Endothelial cell of umbilical vein (primary cell): ENCODE measurements around the gene SEC22A. TPM values are rescaled to one million over a fixed set of nuclear protein-coding genes. Genes with fewer than 3 reads are reported as not detected.

Experiments used
- BruUV-seq: library from RNA; stranded (reverse); fragments of 400-500 nt; replicated peaks from 2 replicates; lab custom pipeline; 2021; lab: Mats Ljungman, UMichigan
- CTCF ChIA-PET: fragments of 300-600, 350-600 bp; sonication (Branson Sonifier 250); formaldehyde crosslinking; loops from one replicate; lab custom pipeline; 2021; ENCODE audit warnings: antibody characterized with exemption, inconsistent platforms; lab: Charles Lee
- POLR2A ChIA-PET: fragments of 300-600, 350-600 bp; sonication (Branson Sonifier 250); formaldehyde crosslinking; loops from one replicate; lab custom pipeline; 2021; ENCODE audit warnings: antibody characterized with exemption, inconsistent platforms; lab: Charles Lee
- DNase-seq: peaks from one replicate; pipeline ENCODE4 v3.0.0-alpha.2; 2011; ENCODE audit warnings: low read depth, low spot score
- FAIRE-seq: peaks from 2 replicates; lab custom pipeline; 2011; peaks lifted over from hg19 to GRCh38; lab: Jason Lieb, UNC
- H2AFZ ChIP-seq: 2 replicates; pipeline ENCODE4 v1.6.0; 2012; ENCODE audit warnings: low read depth, low read length, control low read depth, inconsistent platforms
- H3K27ac ChIP-seq: 2 replicates; pipeline ENCODE4 v1.5.1; 2011; ENCODE audit warnings: low read depth, mild to moderate bottlenecking, control low read depth, low read length, moderate library complexity; ENCODE audit not compliant: insufficient read depth
- H3K27me3 ChIP-seq, 2 experiments: 2 replicates each; pipeline versions ENCODE4 v1.6.0 to v1.6.1; 2011; ENCODE audit warnings: low read length in 2 of 2, mixed read lengths in 1 of 2; ENCODE audit not compliant: control insufficient read depth in 2 of 2, insufficient read depth in 2 of 2
- H3K36me3 ChIP-seq, 2 experiments: 2 replicates in 1 of 2; 3 replicates in 1 of 2; pipeline ENCODE4 v1.5.1; 2011; ENCODE audit warnings: low read length in 2 of 2, mild to moderate bottlenecking in 1 of 2, moderate library complexity in 1 of 2; ENCODE audit not compliant: control insufficient read depth in 2 of 2, insufficient read depth in 2 of 2; ENCODE audit errors: extremely low read depth in 1 of 2
- H3K4me1 ChIP-seq: 3 replicates; pipeline ENCODE4 v1.5.1; 2011; ENCODE audit warnings: mild to moderate bottlenecking, low read length; ENCODE audit not compliant: control insufficient read depth, insufficient read depth; ENCODE audit errors: extremely low read depth
- H3K4me2 ChIP-seq: 2 replicates; pipeline ENCODE4 v1.6.1; 2011; ENCODE audit warnings: low read length, control low read depth, mixed read lengths; ENCODE audit not compliant: insufficient read depth
- H3K4me3 ChIP-seq, 3 experiments: fragments of 200-600 bp in 1 of 3; sonication (generic), shearing (Covaris generic) in 1 of 3; replicated peaks in 1 of 3; 2 replicates each; pipeline ENCODE4 v1.5.1; 2011 to 2016; ENCODE audit warnings: control low read depth in 3 of 3, low read length in 3 of 3, mild to moderate bottlenecking in 2 of 3, inconsistent platforms in 1 of 3, low read depth in 1 of 3, moderate library complexity in 1 of 3; ENCODE audit not compliant: insufficient read depth in 1 of 3
- H3K79me2 ChIP-seq: 2 replicates; pipeline ENCODE4 v1.6.0; 2012; ENCODE audit warnings: low read length, inconsistent platforms; ENCODE audit not compliant: control insufficient read depth, insufficient read depth
- H3K9ac ChIP-seq: replicated peaks from 2 replicates; pipeline ENCODE3; 2011; ENCODE audit warnings: low read length, control low read depth; ENCODE audit not compliant: insufficient read depth; ENCODE audit errors: extremely low read depth
- H3K9me1 ChIP-seq: replicated peaks from 3 replicates; pipeline ENCODE4 v1.6.0; 2011; ENCODE audit warnings: mild to moderate bottlenecking, low read length; ENCODE audit not compliant: control insufficient read depth, insufficient read depth; ENCODE audit errors: extremely low read depth
- H3K9me3 ChIP-seq: replicated peaks from 2 replicates; pipeline ENCODE4 v1.5.1; 2012; ENCODE audit warnings: low read length, inconsistent platforms; ENCODE audit not compliant: control insufficient read depth, insufficient read depth
- H4K20me1 ChIP-seq: replicated peaks from 2 replicates; pipeline ENCODE3; 2011; ENCODE audit warnings: mild to moderate bottlenecking, low read length; ENCODE audit not compliant: control insufficient read depth, insufficient read depth; ENCODE audit errors: extremely low read depth
- EZH2 ChIP-seq: IDR thresholded peaks from 2 replicates; pipeline ENCODE4 v1.6.1; 2012; ENCODE audit warnings: borderline replicate concordance, low read depth, mild to moderate bottlenecking, moderate library complexity, low read length, inconsistent platforms; ENCODE audit not compliant: severe bottlenecking
- FOS ChIP-seq: IDR thresholded peaks from 2 replicates; pipeline ENCODE4 v1.6.1; 2011; ENCODE audit warnings: mild to moderate bottlenecking, low read length, moderate library complexity, borderline replicate concordance; ENCODE audit not compliant: insufficient read depth
- JUN ChIP-seq: IDR thresholded peaks from 2 replicates; pipeline ENCODE4 v1.6.1; 2011; ENCODE audit warnings: borderline replicate concordance, low read depth; ENCODE audit not compliant: insufficient read length, insufficient read depth
- MAX ChIP-seq: IDR thresholded peaks from 2 replicates; pipeline ENCODE4 v1.6.1; 2011; ENCODE audit not compliant: insufficient read depth, insufficient read length
- MYC ChIP-seq: IDR thresholded peaks from one replicate; pipeline ENCODE4 v1.6.1; 2011; ENCODE audit warnings: mild to moderate bottlenecking, low read depth, low read length
- POLR2A ChIP-seq: IDR thresholded peaks from 2 replicates; pipeline ENCODE4 v1.6.1; 2012; ENCODE audit warnings: low read depth, mild to moderate bottlenecking, control low read depth, low read length
- POLR2AphosphoS5 ChIP-seq: IDR thresholded peaks from 2 replicates; pipeline ENCODE4 v1.6.1; 2012; ENCODE audit warnings: low read depth, mild to moderate bottlenecking, control low read depth, low read length, moderate library complexity; ENCODE audit not compliant: insufficient read depth
- dilution Hi-C: fragments of 300-500 bp; cut with MboI; formaldehyde crosslinking; loops from one replicate; pipeline ENCODE4 v1.15.0; 2019; ENCODE audit warnings: low sequenced_read_pairs; ENCODE audit not compliant: extremely low pct_ligation_motif_present
- intact Hi-C: fragments of 100-400 bp; cut with micrococcal nuclease; formaldehyde crosslinking; loops from one replicate; pipeline ENCODE4 v1.10.0; 2022
- polyA plus RNA-seq, 4 experiments: library from polyadenylated mRNA; depleted of rRNA in 3 of 4; stranded (reverse) in 3 of 4; unstranded in 1 of 4; fragments of >200 nt; gene quantifications; 2 replicates each; pipeline versions ENCODE4 v1.2.1 to v1.2.3, GENCODE V29; 2011 to 2012; ENCODE audit warnings: missing spikeins in 1 of 4
- total RNA-seq: library from RNA; stranded (reverse); gene quantifications from 2 replicates; pipeline ENCODE4 v1.2.3, GENCODE V29; 2021
- TF ChIP-seq, protein P1 (sequence below), 2 donors: IDR thresholded peaks; 1 replicate in 1 of 2; 2 replicates in 1 of 2; pipeline ENCODE4 v1.5.1; 2011; ENCODE audit warnings: low read length in 2 of 2, mild to moderate bottlenecking in 2 of 2, moderate library complexity in 2 of 2, control low read depth in 1 of 2, inconsistent platforms in 1 of 2, low read depth in 1 of 2; ENCODE audit not compliant: insufficient read depth in 1 of 2; ENCODE audit errors: extremely low read depth in 1 of 2

SEC22A gene
- total and polyA plus RNA-seq, 2 donors (not counting 3 experiments of a cell fraction or from before 2014, with no cell fraction given): 20.1 to 26.8 TPM

DNA sequence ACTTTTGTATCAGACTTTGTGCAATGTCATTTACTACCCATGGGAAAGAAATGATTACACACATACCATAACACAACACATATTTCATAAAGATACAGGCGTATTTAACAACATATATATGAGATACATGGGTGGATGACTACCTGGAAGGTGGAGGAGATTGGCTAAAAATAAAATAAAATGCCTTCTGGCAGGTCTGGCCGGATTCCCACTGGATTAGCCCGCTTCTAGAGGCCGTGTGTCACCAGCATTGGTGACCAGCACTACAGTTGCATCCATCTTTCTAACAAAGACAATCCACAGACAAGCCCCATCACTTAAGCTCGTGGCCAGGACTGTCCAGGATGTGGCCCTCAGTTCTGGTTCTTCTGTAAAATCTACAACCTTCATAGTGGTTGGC is 21.0 kb upstream of the SEC22A start:
- ChIA-PET CTCF (no interaction called here), POLR2A (no interaction called here)
- Histone ChIP-seq H3K27ac (no peak overlapping the region), H3K9ac (no peak overlapping the region), H3K4me3 (no peak overlapping the region), H3K4me2 (no peak overlapping the region), H3K36me3 (no peaks in the 10 kb centered on the region), H3K79me2 (no peaks in the 10 kb centered on the region), H4K20me1 (no peaks in the 10 kb centered on the region), H2AFZ (no peak overlapping the region), H3K4me1 (no peaks in the 10 kb centered on the region), H3K9me1 (no peaks in the 10 kb centered on the region), H3K9me3 (no peaks in the 10 kb centered on the region), H3K27me3 (no peaks in the 10 kb centered on the region)
- TF ChIP-seq, protein P1, sequence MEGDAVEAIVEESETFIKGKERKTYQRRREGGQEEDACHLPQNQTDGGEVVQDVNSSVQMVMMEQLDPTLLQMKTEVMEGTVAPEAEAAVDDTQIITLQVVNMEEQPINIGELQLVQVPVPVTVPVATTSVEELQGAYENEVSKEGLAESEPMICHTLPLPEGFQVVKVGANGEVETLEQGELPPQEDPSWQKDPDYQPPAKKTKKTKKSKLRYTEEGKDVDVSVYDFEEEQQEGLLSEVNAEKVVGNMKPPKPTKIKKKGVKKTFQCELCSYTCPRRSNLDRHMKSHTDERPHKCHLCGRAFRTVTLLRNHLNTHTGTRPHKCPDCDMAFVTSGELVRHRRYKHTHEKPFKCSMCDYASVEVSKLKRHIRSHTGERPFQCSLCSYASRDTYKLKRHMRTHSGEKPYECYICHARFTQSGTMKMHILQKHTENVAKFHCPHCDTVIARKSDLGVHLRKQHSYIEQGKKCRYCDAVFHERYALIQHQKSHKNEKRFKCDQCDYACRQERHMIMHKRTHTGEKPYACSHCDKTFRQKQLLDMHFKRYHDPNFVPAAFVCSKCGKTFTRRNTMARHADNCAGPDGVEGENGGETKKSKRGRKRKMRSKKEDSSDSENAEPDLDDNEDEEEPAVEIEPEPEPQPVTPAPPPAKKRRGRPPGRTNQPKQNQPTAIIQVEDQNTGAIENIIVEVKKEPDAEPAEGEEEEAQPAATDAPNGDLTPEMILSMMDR (IDR thresholded peaks at IDR 0.05; ENCODE audit: extremely low read depth in 1 of 2, insufficient read depth in 1 of 2, low read depth in 1 of 2, low read length in 2 of 2): no peak
- TF ChIP-seq POLR2A (no peak), JUN (no peak), EZH2 (no peak), FOS (no peak), POLR2AphosphoS5 (no peak), MYC (no peak)
- FAIRE-seq (no peak), DNase-seq (no peak)
- dilution Hi-C loops: no loop called here
- intact Hi-C loops: no loop called here
- no TSS peak for BruUV-seq

GRCh38 chr3:123186695-123187094 is 15.0 kb upstream of the SEC22A start:
- Histone ChIP-seq H3K9ac (no peak overlapping the region), H3K79me2 (no peaks in the 10 kb centered on the region), H3K4me1 (no peaks in the 10 kb centered on the region), H3K36me3 (no peaks in the 10 kb centered on the region), H3K9me3 (no peaks in the 10 kb centered on the region), H3K27me3 (no peaks in the 10 kb centered on the region), H3K9me1 (no peaks in the 10 kb centered on the region), H3K4me3 (no peak overlapping the region), H3K4me2 (no peak overlapping the region), H3K27ac (no peak overlapping the region), H4K20me1 (no peaks in the 10 kb centered on the region), H2AFZ (no peak overlapping the region)
- TF ChIP-seq MAX: no peak
- no peak for TF ChIP-seq EZH2
- intact Hi-C loops: no loop called here
- POLR2A ChIA-PET: no interaction called here
- dilution Hi-C loops: no loop called here
- no TSS peak for BruUV-seq
- DNase-seq: peak; percentile 50
- FAIRE-seq: no peak
- CTCF ChIA-PET: no interaction called here
